ENCODE data around the gene PCDH1. TPM values are rescaled to one million over a fixed set of nuclear protein-coding genes. Genes with fewer than 3 reads are reported as not detected.

The PCDH1 gene
- total RNA-seq, 4 donors from 2014 or later = 19.9 to 55.5 (median 44.9) TPM

DNA sequence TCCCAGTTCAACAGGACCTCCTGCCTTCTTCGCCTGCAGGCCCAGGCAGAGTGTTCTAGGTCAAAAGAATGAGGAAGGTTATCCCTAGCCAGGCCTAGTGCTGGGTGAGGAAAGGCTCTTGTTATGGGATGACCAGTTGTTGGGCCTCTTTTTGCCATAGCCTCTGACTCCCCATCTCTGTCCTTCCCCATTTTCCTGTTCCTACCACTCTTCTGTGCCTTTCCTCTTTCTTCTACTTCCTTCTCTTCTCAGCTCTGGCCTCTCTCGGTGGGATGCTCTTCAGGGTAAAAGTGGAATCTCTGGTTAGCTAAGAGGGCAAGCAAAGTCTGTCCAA lies 1.2 kb upstream of the PCDH1 start:
- H3K36me3 ChIP-seq = no peaks in the 10 kb centered on the region
- H3K9me3 ChIP-seq = no peaks in the 10 kb centered on the region
- peaks cover 0 to 92% (median 40%) of the 10 kb centered on the region in 4 donors for H3K4me1 ChIP-seq
- peak overlapping the region in 2 of 4 donors; percentile 87 to 91 for H3K27ac ChIP-seq
- H3K27me3 ChIP-seq = peaks cover 0 to 47% of the 10 kb centered on the region in 2 donors
- TF ChIP-seq POLR2A (IDR thresholded peaks at IDR 0.05) = no peak
- TF ChIP-seq, protein P1, sequence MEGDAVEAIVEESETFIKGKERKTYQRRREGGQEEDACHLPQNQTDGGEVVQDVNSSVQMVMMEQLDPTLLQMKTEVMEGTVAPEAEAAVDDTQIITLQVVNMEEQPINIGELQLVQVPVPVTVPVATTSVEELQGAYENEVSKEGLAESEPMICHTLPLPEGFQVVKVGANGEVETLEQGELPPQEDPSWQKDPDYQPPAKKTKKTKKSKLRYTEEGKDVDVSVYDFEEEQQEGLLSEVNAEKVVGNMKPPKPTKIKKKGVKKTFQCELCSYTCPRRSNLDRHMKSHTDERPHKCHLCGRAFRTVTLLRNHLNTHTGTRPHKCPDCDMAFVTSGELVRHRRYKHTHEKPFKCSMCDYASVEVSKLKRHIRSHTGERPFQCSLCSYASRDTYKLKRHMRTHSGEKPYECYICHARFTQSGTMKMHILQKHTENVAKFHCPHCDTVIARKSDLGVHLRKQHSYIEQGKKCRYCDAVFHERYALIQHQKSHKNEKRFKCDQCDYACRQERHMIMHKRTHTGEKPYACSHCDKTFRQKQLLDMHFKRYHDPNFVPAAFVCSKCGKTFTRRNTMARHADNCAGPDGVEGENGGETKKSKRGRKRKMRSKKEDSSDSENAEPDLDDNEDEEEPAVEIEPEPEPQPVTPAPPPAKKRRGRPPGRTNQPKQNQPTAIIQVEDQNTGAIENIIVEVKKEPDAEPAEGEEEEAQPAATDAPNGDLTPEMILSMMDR (IDR thresholded peaks at IDR 0.05) = peak in 1 of 5 experiments; percentile 4
- no peak overlapping the region for H3K4me3 ChIP-seq
- no peak for DNase-seq (ENCODE audit: low spot score in 2 of 2)
- 0 to 1% methylated on average over 2 of the region's 2 CpGs for WGBS, 2 donors

DNA sequence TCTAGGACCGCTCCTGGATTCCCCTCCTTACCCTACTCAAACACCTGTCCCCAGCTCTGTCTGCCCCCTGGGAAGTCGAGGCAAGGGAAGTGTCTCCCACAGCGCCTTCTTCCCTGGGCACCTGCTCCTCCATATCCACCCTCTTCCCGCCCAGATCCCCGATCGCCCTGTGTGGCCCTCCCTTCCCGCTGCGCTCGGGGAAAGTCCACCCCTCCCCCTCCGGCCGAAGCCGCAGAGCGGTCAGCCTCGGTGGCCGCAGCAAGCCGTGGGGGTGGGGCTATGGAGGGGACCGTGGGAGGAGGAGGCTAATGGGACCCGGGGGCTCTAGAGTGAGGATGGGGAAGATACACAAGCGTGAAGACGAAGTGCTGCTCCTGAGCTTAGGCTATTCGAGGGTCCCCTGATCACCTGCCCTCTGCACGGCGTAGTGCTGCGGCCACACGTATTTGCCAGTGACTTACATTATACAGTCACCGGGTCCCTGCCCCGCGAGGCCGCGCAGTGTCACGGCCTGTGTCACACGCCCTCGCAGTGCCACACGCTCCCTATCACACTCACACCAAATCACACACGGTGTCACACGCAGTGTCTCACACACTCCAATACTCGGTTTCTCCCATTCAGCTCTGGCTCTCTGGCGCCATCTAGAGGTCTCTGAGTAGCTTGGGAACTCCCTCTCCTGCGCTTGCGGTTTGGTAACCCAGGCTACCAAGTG lies 658 bp upstream of the PCDH1 start:
- DNase-seq (ENCODE audit: low spot score in 2 of 2) = peak; percentile 78 to 95
- peaks cover 0 to 96% (median 41%) of the 10 kb centered on the region in 4 donors for H3K4me1 ChIP-seq
- 1% methylated on average over 34 to 38 of the region's 40 CpGs for WGBS, 2 donors
- peaks cover 0 to 41% of the 10 kb centered on the region in 2 donors for H3K27me3 ChIP-seq
- TF ChIP-seq EP300 (IDR thresholded peaks at IDR 0.05) (peak in 1 of 2 donors; percentile 79), POLR2A (IDR thresholded peaks at IDR 0.05) (no peak)
- TF ChIP-seq, protein P1 (IDR thresholded peaks at IDR 0.05) = peak; percentile 90 to 97 (median 95)
- peak overlapping the region; percentile 79 to 91 (median 88) for H3K27ac ChIP-seq
- H3K4me3 ChIP-seq = peak overlapping the region; percentile 45 to 79 (median 69)
- H3K9me3 ChIP-seq = no peaks in the 10 kb centered on the region
- H3K36me3 ChIP-seq = no peaks in the 10 kb centered on the region

DNA sequence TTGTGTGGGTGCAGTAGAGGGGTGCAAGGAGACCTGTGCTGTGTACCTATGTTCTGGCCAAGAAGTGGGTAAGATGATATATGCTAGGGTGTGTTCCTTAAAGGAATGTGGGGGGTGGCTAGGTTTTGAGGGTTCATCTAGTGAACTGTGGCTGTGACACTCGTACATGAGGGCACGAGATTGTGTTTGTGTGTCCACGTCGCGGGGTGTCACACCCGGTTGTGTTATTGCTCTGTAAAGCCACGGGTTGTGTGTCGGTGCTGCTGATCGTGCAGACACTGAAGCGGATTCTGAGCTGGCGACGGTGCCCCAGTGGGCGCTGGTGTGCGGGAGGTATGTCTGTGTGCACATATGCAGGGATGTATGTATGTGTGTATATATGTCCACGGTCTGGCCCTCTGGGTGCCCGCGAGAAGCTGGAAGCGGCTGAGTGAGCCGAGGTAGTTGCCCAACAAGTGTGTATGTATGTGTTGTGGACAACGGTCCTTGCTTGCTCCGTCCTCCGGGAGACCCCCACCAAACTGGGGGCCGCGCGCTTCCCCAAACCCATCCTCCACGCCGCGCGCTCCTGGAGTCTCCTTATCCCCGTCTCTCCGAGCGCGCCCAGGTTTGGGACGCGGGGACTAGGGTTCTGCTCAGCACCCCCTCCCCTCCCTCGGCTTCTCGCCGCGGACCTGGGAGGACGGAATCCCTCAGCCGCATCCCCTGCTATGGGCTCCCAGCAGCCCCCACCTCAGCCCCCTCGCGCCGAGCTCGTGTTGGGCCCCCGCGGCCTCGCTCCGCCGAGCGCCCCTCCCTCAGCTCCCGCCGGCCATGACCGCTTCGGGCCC lies 639 bp downstream of the PCDH1 start:
- H3K27me3 ChIP-seq = peaks cover 0 to 28% of the 10 kb centered on the region in 2 donors
- no peak for DNase-seq (ENCODE audit: low spot score in 2 of 2)
- H3K4me3 ChIP-seq = peak overlapping the region; percentile 68 to 81 (median 74)
- TF ChIP-seq POLR2A (IDR thresholded peaks at IDR 0.05) (no peak), EP300 (IDR thresholded peaks at IDR 0.05) (no peak)
- TF ChIP-seq, protein P1 (IDR thresholded peaks at IDR 0.05) = no peak
- H3K4me1 ChIP-seq = peaks cover 0 to 88% (median 41%) of the 10 kb centered on the region in 4 donors
- peak overlapping the region; percentile 79 to 91 (median 86) for H3K27ac ChIP-seq
- H3K9me3 ChIP-seq = no peaks in the 10 kb centered on the region
- H3K36me3 ChIP-seq = no peaks in the 10 kb centered on the region
- WGBS, 2 donors = 0 to 1% methylated on average over 38 to 41 of the region's 55 CpGs

DNA sequence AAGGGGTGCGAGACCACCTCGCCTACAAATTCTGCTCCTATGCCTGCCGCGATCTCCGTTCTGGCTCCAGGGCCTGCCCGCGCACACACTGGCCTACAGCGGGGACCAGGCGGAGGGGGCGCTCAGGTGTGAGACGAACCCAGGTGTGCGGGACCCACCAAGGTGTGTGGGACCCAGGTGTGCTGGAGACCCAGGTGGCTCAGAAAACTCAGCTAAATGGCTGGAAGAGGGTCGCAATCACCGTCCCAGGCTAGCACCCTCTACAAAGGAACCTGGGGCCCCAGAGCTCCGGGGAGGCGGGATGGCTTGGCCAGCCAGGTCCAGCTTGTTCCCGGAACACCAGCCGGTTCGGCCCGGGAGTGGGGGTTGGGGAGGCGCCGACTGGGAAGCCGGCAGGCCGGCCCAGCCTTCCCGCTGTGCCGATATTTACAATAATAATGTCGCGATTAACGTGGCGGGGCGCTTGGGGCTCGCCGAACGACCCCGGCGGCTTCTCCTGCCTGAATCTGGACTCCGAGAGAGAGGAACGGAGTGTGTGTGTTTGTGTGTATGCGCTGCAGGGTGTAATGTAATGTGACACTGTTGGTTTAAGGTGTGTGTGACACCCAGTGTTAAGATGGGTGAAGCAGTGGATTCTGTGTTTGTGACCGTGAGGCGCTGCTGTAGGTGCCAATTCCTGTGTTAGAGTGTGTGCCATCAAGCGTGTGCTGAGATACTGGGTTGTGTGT lies 1.4 kb downstream of the PCDH1 start:
- H3K27ac ChIP-seq = peak overlapping the region in 3 of 4 donors; percentile 83 to 91 (median 89)
- 1 to 5% methylated on average over 33 to 36 of the region's 42 CpGs for WGBS, 2 donors
- no peak for DNase-seq (ENCODE audit: low spot score in 2 of 2)

More for the DNA sequence above, 1.4 kb downstream of the PCDH1 start:
- Histone ChIP-seq H3K27me3 (peaks cover 0 to 26% of the 10 kb centered on the region in 2 donors), H3K9me3 (no peaks in the 10 kb centered on the region), H3K36me3 (no peaks in the 10 kb centered on the region), H3K4me1 (peaks cover 0 to 83% (median 38%) of the 10 kb centered on the region in 4 donors), H3K4me3 (peak overlapping the region; percentile 68 to 81 (median 74))
- TF ChIP-seq, protein P1 (IDR thresholded peaks at IDR 0.05) = no peak
- TF ChIP-seq POLR2A (IDR thresholded peaks at IDR 0.05) (no peak), EP300 (IDR thresholded peaks at IDR 0.05) (no peak)
